ENCODE data around the gene MSH5.
"Not testable (repeated sequence)": the region's sequence is repeated elsewhere in the genome, so short reads cannot be mapped to it uniquely, and the experiment has no call there.

The MSH5 gene

DNA sequence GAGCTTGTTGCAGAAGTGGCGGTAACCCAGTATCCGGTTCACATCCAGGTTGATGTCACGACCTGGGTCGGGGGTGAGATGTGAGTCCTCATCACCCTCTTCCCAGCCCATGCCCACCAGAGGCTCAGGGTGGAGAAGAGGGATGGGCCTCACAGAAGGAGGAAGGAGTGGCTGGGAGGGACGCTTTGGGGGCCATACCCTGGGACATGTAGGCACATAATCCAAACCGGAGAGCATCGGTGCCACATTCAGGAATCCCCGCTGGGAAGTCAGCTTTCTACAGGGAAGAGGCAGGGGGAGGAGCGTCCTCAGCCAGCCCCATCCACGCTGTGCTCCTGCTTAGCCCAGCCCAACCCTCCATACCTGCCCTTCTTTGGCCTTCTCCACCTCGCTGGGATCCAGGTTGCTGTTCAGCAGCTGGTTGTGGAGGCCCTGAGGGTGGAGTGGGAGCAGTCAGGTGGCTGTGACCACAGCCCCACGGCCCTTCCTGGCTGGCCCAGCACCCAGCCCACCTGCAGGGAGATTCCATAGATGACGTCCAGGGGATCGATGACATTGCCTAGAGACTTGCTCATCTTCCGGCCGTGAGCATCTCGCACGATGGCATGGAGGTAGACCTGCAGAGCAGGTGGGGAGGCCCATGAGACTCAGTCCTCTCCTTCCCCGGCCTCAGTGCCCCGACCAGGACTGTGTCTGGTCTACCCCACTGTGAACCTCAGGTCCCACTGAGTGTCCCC, 40.9 kb downstream of the MSH5 start:
- no peak for DNase-seq

DNA sequence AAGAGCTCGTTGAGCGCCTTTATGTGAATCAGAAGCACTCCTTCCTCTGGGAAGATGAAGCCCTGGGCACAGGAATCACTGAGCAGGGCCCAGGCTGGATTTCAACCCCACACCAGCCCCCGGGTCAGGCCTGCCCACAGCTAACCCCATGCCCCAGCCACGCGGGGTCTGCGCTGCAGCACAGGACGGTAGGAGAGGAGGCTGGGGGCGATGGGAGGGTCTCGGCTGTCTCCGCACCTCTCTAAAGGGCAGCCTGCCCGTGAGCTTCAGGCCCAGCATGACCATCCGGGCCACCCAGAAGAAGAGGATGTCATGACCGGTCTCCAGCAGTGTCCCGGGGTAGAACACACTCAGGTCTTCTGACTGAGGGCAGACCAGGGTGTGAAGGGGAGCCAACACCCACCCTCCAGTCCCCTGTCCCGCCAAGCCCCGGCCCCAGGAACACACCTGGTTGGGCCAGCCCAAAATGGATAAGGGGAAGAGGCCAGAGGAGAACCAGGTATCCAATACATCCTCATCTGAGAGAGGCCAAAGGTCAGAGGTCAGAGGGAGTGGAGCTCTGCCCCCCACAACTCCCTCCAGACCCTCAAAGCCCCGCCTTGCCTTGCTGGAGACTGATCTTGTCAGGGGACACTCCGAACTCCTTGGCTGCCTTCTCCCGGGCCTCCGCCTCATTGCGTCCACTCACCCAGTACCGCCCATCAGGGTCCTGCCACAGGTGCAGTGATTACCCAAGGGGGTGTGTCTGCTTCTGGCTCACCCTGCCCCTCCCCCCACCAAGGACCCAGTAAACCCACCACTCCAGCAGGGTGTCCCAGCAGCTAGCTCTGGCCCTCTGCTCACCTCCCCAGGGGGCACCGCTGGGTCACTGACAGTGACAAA, 41.7 kb downstream of the MSH5 start:
- no peak for DNase-seq

DNA sequence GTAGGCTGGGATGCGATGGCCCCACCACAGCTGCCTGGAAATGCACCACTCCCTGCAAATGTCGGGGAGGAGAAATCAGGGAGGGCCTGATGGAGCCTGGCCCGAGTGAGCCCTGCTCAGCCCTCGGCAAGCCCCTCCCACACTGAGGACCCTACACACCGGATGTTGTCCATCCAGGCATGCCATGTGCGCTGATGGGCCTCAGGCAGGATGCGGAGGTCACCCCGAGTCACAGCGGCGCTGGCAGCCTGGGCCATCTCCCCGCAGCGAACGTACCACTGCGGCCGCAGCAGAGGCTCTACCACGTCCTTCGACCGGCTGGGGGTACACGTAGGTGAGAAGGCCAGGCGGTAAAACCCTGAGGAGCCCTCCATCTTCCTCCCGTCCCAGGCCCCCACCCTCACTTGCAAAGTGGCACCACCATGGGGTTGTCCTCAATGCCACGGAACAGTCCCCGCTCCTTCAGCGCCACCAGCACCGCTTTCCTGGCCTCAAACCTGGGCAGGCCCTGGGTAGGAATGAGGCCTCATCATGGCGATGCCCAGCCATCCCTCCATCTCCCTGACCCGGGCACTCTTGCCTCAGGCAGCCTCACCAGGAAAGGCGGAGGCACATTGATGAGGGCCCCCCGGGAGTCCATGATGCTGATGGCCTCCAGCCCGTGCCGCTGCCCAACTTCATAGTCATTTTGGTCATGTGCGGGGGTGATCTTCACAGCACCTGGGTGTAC, 42.5 kb downstream of the MSH5 start:
- DNase-seq: no peak

DNA sequence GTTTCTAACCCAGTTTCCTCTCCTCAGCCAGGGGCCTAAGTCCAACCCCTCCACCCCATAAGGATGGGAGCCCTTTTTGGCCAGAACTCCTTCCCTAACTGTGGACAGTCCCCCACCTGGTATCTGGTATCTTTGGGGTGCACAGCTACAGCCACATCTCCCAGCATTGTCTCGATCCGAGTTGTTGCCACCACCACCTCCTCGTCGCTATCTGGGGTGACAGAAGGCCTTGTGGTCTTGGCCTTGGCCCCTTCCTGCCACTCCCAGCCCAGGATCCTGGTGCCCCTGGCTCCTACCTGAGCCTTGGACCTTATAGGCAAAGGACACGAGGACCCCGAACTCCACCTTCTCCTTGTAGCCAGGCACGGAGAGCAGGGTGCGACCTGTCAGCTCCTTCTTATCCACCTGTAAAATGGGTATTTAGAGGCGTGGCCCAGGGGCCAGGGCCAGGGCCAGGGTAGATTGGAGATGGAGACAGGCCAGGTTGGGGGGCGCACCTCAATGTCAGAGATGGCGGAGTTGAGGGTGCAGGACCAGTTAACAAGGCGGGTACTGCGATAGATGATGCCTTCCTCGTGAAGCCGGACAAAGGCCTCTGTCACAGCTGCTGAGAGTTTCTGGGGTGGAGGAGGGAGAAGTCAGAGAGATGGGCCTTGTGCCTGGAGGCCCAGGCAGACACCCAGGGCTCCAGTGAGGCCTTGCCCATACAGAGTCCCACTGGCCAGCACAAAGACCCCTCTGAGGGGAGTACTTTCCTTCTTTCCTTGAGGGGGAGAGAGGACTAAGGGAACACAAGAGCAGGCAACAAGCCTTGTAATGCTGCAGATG, 44.5 kb downstream of the MSH5 start:
- DNase-seq: no peak

DNA sequence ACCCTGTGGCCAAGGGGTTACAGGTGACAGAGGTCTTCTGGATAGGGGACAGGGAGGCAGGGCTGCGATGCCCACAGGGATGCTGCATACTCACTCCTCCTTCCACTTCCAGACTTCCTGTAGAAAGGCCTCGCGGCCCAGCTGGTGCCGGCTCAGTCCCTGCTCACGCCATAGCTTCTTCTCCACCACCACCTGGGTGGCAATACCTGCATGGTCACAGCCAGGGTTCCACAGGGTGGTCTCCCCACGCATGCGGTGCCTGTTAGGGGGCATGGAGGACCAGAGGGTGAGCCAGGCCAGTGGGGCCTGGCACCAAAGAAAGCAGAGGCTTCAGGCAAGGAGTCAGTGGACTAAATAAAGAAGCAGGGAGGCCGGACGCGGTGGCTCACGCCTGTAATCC, 45.7 kb downstream of the MSH5 start:
- DNase-seq: no peak

DNA sequence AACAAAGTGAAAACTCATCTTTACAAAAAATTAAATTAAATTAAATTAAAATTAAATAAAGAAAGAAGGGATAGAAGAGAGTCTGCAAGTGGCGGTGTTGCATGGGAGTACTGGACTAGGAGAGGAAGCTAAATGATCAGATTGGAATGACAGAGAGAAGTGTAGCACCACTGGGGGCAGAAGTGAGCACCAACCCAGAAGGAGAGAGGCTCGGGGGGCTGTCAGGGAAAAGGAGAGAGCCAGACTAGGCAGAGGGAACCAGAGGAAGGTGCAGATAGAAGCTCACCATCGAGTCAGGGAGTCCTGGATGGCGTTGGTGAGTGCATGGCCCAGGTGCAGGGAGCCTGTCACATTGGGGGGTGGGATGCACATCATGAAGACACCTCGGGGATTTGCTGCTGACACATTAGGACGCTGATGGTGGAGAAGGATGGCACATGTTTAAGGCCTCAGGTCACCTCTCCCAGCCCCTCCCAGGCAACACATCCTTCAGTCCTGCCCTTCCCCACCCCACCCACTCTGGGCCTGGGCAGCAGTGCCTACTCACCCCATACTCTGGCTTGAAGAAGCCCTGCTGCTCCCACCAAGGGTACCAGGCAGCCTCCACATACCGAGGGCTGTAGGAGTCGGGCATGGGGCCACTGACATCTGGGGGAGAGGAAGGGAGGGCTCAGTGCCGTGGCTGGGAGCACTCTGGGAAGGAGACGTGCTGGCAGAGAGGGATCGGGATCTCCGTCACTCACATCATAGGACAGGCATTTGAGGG, 51.7 kb downstream of the MSH5 start:
- no peak for DNase-seq

DNA sequence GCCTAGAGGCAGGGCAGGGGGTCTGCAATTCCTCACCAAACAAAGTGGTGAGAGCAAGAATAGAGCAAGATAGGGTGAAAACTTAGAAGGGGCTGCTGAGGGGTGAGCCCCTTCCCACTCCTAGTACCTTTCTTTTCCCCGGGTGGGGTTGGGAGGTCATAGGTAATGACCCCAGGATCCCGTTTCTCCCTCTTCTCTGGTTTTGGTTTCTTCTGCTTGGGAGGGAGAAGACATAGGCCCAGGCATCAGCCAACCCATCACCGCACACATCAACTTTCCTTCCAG, 52.2 kb downstream of the MSH5 start:
- no peak for DNase-seq

DNA sequence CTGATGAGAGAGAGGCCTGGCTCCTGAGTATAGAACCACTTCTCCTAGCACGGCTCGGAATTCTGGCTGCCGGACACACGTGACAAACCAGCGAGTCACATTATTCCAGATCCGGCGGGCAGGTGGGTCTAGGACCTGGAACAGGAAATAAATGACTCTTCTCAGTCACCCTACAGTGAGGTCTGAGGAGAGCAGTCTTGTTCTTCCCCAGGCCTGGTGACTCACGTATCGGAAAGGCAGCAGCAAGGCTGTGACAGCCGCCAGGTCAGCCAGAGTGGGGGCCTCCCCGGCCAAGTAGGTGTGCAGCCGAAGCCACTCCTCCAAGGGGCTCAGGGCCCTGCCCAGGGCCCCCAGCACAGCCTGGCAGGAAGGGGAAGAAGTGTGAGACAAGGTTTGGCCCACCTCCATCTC, 53.0 kb downstream of the MSH5 start:
- DNase-seq: no peak

DNA sequence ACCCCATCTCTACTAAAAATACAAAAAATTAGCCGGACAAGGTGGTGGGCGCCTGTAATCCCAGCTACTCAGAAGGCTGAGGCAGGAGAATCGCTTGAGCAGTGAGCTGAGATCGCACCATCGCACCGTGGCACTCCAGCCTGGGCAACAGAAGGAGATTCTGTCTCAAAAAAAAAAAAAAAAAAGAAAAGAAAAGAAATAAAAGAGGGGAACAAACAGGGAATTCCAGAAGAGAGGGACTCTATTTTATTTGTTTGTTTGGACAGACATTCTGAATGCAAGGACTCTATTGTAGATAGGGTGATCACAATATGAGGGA, 54.1 kb downstream of the MSH5 start:
- DNase-seq: not testable (repeated sequence)

DNA sequence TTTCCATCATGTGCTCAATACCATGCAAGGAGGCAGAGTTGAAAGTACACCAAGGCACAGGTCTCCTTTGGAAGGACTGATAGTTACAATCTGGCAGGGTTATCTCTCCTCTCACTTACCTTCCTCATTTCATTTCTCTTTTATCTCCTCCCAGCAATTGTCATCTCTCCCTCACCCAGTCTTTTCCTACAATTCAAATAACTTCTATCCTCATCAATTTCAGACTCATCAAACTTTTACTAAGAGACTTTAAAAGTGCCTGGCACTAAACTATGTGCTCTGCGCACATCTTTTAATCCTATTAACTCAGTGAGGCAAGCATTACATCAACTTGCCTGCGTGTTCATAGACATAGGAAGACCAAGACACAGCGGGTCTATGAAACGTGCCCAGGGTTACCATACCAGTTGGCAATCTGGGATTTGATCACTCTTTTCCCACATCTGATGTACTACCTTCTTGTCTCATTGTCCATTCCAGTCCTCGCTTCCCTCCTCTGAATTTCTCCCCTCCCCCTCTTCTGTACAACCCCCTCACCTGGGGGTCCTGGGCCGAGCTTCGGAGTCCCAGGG, 54.6 kb downstream of the MSH5 start:
- DNase-seq: no peak

DNA sequence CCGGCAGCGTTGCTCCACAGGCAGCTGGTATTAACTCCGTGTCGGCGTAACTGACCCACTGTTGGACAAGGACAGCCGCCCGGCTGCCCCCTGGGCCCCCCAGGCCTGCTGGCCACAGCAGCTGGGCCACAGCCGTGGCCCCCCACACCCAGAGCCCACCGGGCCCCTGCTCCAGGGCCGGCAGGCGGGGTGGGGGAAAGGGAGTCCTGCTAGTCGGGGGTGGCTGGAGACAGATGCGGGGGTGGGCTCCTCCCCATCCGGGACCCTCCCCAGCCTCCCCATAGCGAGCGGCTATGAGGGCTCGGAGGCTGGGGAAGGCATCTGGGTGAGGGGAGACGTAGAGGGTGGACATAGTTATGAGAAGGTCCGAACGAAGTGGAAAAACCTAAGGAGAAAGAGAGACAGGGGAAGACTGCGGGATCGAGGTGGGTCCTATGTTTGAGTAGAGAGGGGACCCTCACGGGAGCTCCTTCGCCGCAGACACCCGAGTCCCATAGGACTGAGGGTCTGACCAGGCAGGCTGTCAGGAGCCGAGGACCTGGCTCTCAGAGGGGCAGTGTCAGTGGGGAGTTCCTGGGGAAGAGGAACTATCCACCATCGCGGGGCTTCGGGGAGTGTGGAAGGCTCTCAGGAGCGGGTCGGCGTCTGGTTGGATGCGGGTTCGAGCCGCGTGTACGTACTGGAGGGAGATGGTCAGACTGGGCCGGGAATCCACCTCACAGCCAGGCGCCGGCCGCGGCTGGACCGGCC, 55.2 kb downstream of the MSH5 start:
- no peak for DNase-seq

DNA sequence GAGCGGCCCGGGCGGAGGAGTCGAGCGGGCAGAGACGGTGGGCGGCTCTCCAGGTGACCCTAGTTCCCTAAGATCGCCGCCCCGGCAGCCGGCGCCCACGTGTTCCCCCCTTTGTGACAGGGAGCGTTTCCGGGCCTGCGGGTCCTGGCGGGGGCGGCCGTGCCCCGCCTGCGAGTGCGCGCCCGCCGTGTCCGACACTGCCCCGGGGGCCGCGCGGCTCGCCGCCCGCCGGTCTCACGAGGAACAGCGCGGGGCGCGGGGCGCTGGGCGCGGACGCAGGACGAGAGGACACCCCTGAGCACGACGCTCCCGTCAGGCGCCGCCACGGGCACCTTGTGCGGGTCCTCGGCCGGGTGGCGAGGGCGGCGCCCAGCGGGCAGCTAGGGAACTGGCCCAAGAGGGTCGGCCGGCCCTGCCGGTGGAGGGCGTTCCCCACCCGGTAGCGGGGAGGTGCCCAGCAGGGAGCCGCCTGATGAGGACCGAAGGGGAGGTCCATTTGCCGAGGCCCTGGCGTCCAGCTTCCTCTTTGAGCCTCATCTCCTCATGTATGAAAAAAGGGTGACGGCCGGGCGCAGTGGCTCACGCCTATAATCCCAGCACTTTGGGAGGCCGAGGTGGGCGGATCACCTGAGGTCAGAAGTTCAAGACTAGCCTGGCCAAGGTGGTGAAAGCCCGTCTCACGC, 56.0 kb downstream of the MSH5 start, which contains the start of gene VARS1:
Gene VARS1 (minus strand): TSS at position 137 of the 683 bp plus-strand sequence. CDS start 535 bp downstream, outside the sequence.
- peak; percentile 98 for DNase-seq

DNA sequence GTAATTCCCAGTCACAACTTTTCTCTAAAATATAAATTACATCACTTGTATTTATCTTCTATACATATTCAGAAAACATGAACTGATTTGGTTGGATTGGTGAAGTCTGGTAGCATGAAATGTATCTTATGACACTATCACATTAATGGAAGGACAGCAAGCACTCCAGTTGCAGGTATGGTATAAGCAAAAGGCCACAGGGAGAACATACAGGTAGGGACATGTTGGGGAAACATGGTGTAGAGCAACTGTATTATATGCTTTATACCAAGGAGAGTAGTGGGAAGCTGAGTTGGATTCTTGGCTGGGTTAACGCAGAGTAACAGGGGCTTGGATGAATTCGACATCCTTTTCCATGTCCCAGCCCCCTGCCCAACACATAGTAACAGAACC, 57.2 kb downstream of the MSH5 start:
- DNase-seq: no peak

DNA sequence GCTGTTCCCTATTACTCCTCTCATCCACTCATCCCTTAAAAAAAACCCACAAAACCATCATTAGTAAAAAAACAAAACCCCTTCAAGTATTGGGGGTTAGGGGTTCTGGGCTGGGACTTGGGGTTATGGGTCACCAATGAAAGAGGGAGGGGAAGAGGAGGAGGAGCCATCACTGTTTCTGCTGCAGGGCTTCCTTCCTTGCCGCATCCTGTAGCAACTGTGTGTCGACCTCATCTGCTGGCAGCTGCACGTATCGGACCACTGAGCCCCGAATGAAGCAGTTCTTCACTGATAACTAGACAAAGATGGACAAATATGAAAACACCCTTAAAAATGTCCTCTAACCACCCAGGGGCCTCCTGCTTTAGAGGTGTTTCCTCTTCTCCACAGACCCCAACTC, 57.8 kb downstream of the MSH5 start:
- DNase-seq: no peak

DNA sequence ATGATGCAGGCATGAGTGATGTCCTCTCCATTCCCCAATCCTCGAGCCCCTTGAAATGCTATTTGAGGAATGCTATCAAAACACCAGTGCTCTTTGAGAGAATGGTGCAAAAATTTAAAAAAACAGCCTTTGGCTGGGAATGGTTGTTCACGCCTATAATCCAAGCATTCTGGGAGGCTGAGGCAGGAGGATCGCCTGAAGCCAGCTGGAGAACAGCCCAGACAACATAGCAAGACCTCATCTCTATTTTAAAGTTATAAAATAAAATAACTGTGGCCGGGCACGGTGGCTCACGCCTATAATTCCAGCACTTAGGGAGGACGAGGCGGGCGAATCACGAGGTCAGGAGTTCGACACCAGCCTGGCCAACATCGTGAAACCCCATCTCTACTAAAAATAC, 60.0 kb downstream of the MSH5 start:
- DNase-seq: no peak

DNA sequence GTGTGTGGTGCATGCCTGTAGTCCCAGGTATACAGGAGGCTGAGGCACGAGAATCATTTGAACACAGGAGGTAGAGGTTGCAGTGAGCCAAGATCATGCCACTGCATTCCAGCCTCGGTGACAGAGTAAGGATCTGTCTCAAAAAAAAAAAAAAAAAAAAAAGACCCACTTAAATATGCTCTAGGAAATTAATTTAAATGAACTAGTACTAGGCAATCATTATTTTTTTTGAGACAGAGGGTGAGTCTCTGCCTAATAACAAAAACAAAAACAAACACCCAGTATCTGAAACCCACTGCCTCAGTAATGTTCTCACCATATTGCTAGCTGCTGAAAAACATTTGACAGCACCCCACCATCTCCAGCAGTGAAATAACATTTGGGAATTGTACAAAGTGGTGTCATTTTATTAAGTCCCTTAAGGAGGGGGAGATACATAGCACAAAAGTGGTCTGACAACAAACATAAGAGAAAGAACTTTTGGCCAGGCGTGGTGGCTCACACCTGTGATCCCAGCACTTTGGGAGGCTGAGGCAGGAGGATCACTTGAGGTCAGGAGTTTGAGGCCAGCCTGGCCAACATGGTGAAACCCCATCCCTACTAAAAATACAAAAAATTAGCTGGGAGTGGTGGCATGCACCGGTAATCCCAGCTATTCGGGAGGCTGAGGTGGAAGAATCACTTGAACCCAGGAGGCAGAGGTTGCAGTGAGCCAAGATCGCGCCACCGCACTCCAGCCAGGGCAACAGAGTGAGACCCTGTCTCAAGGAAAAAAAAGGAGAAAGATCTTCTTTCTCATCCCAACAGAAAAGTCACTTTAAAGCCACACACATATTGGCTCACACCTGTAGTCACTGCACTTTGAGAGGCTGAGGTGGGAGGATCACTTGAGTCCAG, 61.5 kb downstream of the MSH5 start:
- not testable (repeated sequence) for DNase-seq

DNA sequence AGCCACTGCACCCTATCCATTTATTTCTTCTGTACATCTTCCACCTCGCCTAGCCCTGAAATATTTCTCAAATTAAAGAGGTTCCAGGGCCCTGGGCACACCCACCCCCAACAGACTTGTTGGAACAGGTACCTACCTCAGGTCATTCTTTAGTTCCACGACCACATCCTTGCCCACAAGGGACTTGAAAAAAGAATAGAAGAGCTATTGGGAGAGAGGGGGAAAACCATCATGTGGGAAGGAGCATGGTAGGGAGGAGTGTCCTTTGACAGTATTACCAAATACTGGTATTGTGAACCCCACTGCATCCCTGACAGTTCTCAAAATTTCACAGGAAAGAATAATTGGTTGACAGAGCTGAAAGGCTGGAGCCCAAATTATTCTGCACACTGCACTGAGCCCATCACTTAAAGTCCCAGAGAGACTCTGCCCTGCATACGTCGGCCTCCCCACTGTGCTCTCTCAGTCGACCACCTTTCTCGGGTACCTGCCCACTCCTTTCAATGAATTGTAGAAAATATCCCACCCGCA, 66.2 kb downstream of the MSH5 start:
- DNase-seq: no peak

DNA sequence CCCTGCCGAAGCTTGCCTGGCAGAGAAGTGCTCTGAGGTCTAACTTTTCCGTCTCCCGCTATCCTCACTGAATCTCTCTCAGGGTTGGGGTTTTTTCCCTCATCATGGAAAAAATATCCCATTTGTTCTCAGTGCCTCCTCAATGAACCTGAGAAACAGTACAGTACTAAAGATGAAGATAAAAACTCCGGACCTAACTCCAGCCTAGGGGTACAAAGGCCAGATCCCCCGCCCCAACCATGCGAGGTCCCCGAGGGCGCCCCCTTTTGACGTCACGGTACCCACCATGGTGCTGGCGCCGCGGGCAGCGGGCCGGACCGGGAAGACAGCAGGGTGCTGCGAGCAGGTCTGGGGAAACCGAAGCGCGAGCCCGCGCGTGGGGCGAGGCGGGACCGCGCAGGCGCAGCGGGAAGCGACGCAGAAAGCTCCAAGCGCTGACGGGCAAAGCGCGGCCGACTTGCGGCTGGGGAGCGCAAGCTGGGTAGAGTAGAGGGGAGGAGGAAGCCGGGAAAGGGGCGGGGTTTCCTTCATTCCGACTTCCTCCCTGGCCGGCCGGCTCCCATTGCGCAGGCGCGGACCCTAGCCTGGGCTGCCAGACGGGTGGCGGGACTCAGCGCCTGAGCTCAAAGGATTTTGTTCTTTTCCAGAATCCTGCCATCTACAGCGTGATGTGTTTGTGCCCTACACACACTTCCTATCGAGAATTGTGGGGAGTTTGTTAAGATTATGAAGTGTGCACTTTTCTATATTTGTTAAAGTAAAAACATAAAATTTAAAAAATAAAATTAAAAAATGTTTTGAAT, 66.9 kb downstream of the MSH5 start, which contains the start of gene LSM2:
Gene LSM2 (minus strand): TSS at position 497 of the 803 bp plus-strand sequence. CDS start 209 bp downstream, at position 288.
- DNase-seq: peak; percentile 99
